B cell (primary cell): ENCODE data around the gene GRIA3. TPM values are rescaled to one million over a fixed set of nuclear protein-coding genes. Genes with fewer than 3 reads are reported as not detected.

Experiments
- ATAC-seq: fragments of 200-7000 bp; cut with Tn5 transposase; one replicate; pipeline ENCODE4 v1.10.0; 2021; ENCODE audit warnings: low read depth, mild to moderate bottlenecking, moderate number of reproducible peaks, moderate library complexity
- CTCF ChIA-PET: fragments of 350-600 bp; sonication (Branson Sonifier 250); formaldehyde crosslinking; loops from one replicate; lab custom pipeline; 2021; ENCODE audit warnings: antibody characterized with exemption, inconsistent platforms; lab: Charles Lee
- POLR2A ChIA-PET: fragments of 350-600 bp; sonication (Branson Sonifier 250); formaldehyde crosslinking; loops from one replicate; lab custom pipeline; 2021; ENCODE audit warnings: antibody characterized with exemption; lab: Charles Lee
- DNase-seq: peaks from one replicate; pipeline ENCODE4 v3.0.0; 2013
- H2AFZ ChIP-seq: 2 replicates; pipeline ENCODE4 v1.6.1; 2012; ENCODE audit warnings: mild to moderate bottlenecking, low read depth, low read length; ENCODE audit not compliant: insufficient read depth, poor library complexity, severe bottlenecking
- H3K27ac ChIP-seq, 2 donors: 1 replicate in 1 of 2; 2 replicates in 1 of 2; pipeline ENCODE4 v1.5.1; 2012 to 2013; ENCODE audit warnings: low read length in 2 of 2, mild to moderate bottlenecking in 2 of 2, moderate library complexity in 1 of 2
- H3K27me3 ChIP-seq, 4 experiments: fragments of 200-600 bp in 1 of 4; sonication (generic) in 1 of 4; replicated peaks in 1 of 4; 1 replicate in 2 of 4; 2 replicates in 2 of 4; pipeline versions ENCODE4 v1.6.1 to v1.7.0; 2013 to 2016; ENCODE audit warnings: low read length in 3 of 4, mild to moderate bottlenecking in 2 of 4, mixed read lengths in 1 of 4, moderate library complexity in 1 of 4; ENCODE audit not compliant: insufficient read depth in 4 of 4, control insufficient read depth in 3 of 4; ENCODE audit errors: control extremely low read depth in 1 of 4
- H3K36me3 ChIP-seq, 2 experiments: replicated peaks in 1 of 2; 1 replicate in 1 of 2; 2 replicates in 1 of 2; pipeline versions ENCODE4 v1.6.1 to v1.7.1; 2013; ENCODE audit warnings: low read length in 1 of 2; ENCODE audit not compliant: insufficient read depth in 2 of 2, control insufficient read depth in 1 of 2; ENCODE audit errors: control extremely low read depth in 1 of 2, extremely low read depth in 1 of 2
- H3K4me1 ChIP-seq, 2 donors: fragments of 200-600 bp in 1 of 2; sonication (generic) in 1 of 2; 1 replicate in 1 of 2; 2 replicates in 1 of 2; pipeline versions ENCODE4 v1.5.1 to v1.6.1; 2013 to 2017; ENCODE audit warnings: low read length in 2 of 2; ENCODE audit not compliant: control insufficient read depth in 2 of 2, insufficient read depth in 2 of 2
- H3K4me2 ChIP-seq: replicated peaks from 2 replicates; pipeline ENCODE3; 2012; ENCODE audit warnings: mild to moderate bottlenecking, low read depth, low read length; ENCODE audit not compliant: poor library complexity, severe bottlenecking
- H3K4me3 ChIP-seq, 5 experiments: fragments of 200-600 bp in 1 of 5; sonication (generic) in 1 of 5; 1 replicate in 3 of 5; 2 replicates in 2 of 5; pipeline versions ENCODE4 v1.5.1 to v1.7.0; 2011 to 2016; ENCODE audit warnings: low read length in 4 of 5, mild to moderate bottlenecking in 4 of 5, low read depth in 2 of 5, control low read depth in 1 of 5, moderate library complexity in 1 of 5; ENCODE audit not compliant: insufficient read depth in 1 of 5; ENCODE audit errors: control extremely low read depth in 1 of 5, extremely low read depth in 1 of 5
- H3K79me2 ChIP-seq: fragments of 200-600 bp; sonication (generic); one replicate; pipeline ENCODE4 v1.6.0; 2016; ENCODE audit warnings: low read length; ENCODE audit not compliant: control insufficient read depth, insufficient read depth
- H3K9ac ChIP-seq: fragments of 200-600 bp; sonication (generic); 2 replicates; pipeline ENCODE4 v1.6.1; 2017; ENCODE audit warnings: mild to moderate bottlenecking, low read length, moderate library complexity
- H3K9me3 ChIP-seq, 3 donors: one replicate each; pipeline versions ENCODE4 v1.6.1 to v1.7.1; 2013; ENCODE audit warnings: low read length in 2 of 3; ENCODE audit not compliant: control insufficient read depth in 2 of 3, insufficient read depth in 1 of 3; ENCODE audit errors: control extremely low read depth in 1 of 3
- H4K20me1 ChIP-seq: 2 replicates; pipeline ENCODE4 v1.6.0; 2012; ENCODE audit warnings: mild to moderate bottlenecking, low read length; ENCODE audit not compliant: insufficient read depth, control insufficient read depth, poor library complexity, severe bottlenecking
- H3K27ac Mint-ChIP-seq: one replicate; pipeline ENCODE4 v1.8.0; 2021; ENCODE audit warnings: mixed read lengths
- H3K27me3 Mint-ChIP-seq: one replicate; pipeline ENCODE4 v1.8.0; 2021; ENCODE audit warnings: mixed read lengths
- H3K4me1 Mint-ChIP-seq: one replicate; pipeline ENCODE4 v1.8.0; 2021; ENCODE audit warnings: mixed read lengths
- H3K4me3 Mint-ChIP-seq: one replicate; pipeline ENCODE4 v1.8.0; 2021; ENCODE audit warnings: mixed read lengths
- H3K9me3 Mint-ChIP-seq: one replicate; pipeline ENCODE4 v1.8.0; 2022; ENCODE audit warnings: mixed read lengths; ENCODE audit not compliant: insufficient read depth
- EZH2 ChIP-seq: IDR thresholded peaks from 2 replicates; pipeline ENCODE4 v1.6.1; 2012; ENCODE audit warnings: borderline replicate concordance, low read depth, mild to moderate bottlenecking, moderate library complexity, low read length; ENCODE audit not compliant: insufficient read depth, poor library complexity, severe bottlenecking
- WGBS: methylation state at CpG from one replicate; pipeline ENCODE4 v1.1.5; 2013; ENCODE audit warnings: missing lambda C conversion rate; ENCODE audit not compliant: insufficient coverage; 5-methylcytosine and 5-hydroxymethylcytosine counted together
- intact Hi-C: fragments of 100-400 bp; cut with micrococcal nuclease; formaldehyde crosslinking; loops from one replicate; pipeline ENCODE4 v1.10.0; 2022
- polyA plus RNA-seq: library from polyadenylated mRNA; depleted of rRNA; stranded (reverse); fragments of >200 nt; gene quantifications from 2 replicates; pipeline ENCODE4 v1.2.3, GENCODE V29; 2012
- total RNA-seq, 2 donors: library from RNA; stranded (reverse); fragments of 120-200 nt in 1 of 2; gene quantifications; 1 replicate in 1 of 2; 2 replicates in 1 of 2; pipeline versions ENCODE4 v1.2.3 to v1.2.4, GENCODE V29; 2013 to 2022
- TF ChIP-seq, protein P1 (sequence below): fragments of 200-600 bp; IDR thresholded peaks from one replicate; pipeline ENCODE4 v1.8.0; 2022; ENCODE audit warnings: antibody characterized with exemption, mild to moderate bottlenecking

The GRIA3 gene
- total and polyA plus RNA-seq, 2 donors (not counting 1 experiment from before 2014, with no cell fraction given) = not detected

DNA sequence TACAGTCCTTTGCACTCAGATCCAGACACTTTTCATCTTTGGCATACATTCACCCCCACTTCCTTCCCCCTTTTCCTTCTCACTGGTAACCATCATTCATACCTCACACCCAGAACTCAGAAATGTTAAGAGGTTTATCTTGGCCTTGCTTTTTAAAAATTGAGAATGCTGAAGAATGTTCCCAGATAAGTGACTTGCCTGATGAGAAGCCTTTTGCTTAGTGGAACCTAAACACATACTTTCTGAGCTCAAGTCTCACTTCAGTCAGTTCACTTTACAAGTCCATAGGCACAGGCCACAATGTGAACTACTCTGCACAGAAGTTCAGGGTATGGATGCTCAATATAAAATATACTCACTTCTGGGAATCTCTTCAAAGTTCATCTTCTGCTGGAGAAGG lies 129.4 kb downstream of the GRIA3 start:
- Histone ChIP-seq H3K4me3 (no peak overlapping the region), H3K4me1 (no peaks in the 10 kb centered on the region), H3K79me2 (no peaks in the 10 kb centered on the region), H4K20me1 (no peaks in the 10 kb centered on the region), H3K36me3 (no peaks in the 10 kb centered on the region), H3K27me3 (no peaks in the 10 kb centered on the region), H2AFZ (no peak overlapping the region), H3K9ac (no peak overlapping the region), H3K27ac (no peak overlapping the region), H3K9me3 (no peaks in the 10 kb centered on the region), H3K4me2 (no peak overlapping the region)
- intact Hi-C loops = no loop called here
- Mint-ChIP-seq H3K27me3 (no peaks in the 10 kb centered on the region), H3K4me3 (no peak overlapping the region), H3K27ac (no peak overlapping the region), H3K9me3 (no peaks in the 10 kb centered on the region), H3K4me1 (no peaks in the 10 kb centered on the region)
- POLR2A ChIA-PET = no interaction called here
- no peak for TF ChIP-seq EZH2
- TF ChIP-seq, protein P1, sequence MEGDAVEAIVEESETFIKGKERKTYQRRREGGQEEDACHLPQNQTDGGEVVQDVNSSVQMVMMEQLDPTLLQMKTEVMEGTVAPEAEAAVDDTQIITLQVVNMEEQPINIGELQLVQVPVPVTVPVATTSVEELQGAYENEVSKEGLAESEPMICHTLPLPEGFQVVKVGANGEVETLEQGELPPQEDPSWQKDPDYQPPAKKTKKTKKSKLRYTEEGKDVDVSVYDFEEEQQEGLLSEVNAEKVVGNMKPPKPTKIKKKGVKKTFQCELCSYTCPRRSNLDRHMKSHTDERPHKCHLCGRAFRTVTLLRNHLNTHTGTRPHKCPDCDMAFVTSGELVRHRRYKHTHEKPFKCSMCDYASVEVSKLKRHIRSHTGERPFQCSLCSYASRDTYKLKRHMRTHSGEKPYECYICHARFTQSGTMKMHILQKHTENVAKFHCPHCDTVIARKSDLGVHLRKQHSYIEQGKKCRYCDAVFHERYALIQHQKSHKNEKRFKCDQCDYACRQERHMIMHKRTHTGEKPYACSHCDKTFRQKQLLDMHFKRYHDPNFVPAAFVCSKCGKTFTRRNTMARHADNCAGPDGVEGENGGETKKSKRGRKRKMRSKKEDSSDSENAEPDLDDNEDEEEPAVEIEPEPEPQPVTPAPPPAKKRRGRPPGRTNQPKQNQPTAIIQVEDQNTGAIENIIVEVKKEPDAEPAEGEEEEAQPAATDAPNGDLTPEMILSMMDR = no peak
- no peak for ATAC-seq
- DNase-seq = no peak
- CTCF ChIA-PET = no interaction called here

DNA sequence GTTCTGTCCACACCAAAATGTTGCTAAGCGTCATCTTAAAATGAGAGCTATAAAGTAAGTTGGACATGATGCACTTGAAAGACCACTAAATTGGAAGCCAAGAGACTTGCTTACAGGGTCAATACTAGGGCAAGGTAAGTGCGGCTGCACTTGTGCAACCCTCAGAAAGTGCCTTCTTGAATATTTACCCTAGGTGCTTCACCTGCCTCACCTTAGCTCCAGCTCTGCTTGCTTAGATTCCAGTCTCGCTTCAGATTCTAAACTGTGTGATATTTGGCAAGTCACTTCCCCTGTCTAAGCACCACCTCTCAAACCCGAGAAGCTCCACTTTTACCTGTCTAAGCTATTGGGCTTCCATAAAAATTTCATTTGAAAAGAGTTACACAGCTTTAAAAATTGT lies 136.5 kb downstream of the GRIA3 start:
- Histone ChIP-seq H4K20me1 (no peaks in the 10 kb centered on the region), H3K4me2 (no peak overlapping the region), H3K27me3 (no peaks in the 10 kb centered on the region), H3K9me3 (no peaks in the 10 kb centered on the region), H3K9ac (no peak overlapping the region), H3K4me1 (no peaks in the 10 kb centered on the region), H3K79me2 (no peaks in the 10 kb centered on the region), H3K27ac (no peak overlapping the region), H3K36me3 (no peaks in the 10 kb centered on the region), H2AFZ (no peak overlapping the region), H3K4me3 (no peak overlapping the region)
- CTCF ChIA-PET = no interaction called here
- WGBS = 100% methylated on average over 1 of the region's 4 CpGs
- H3K27ac Mint-ChIP-seq = no peak overlapping the region
- H3K27me3 Mint-ChIP-seq = no peaks in the 10 kb centered on the region
- intact Hi-C loops = no loop called here
- H3K9me3 Mint-ChIP-seq = no peaks in the 10 kb centered on the region
- TF ChIP-seq, protein P1 = no peak
- no peak for TF ChIP-seq EZH2
- H3K4me3 Mint-ChIP-seq = no peak overlapping the region
- POLR2A ChIA-PET = no interaction called here
- ATAC-seq = no peak
- H3K4me1 Mint-ChIP-seq = no peaks in the 10 kb centered on the region
- no peak for DNase-seq
